Neural cell (in vitro differentiated cells): ENCODE results near the gene ANKS1B. TPM values are rescaled to one million over a fixed set of nuclear protein-coding genes. Genes with fewer than 3 reads are reported as not detected.

Source experiments
- H2AFZ ChIP-seq: fragments of 200-600, 300-800 bp; sonication (generic), shearing (Covaris generic); 2 replicates; pipeline ENCODE4 v1.6.0; 2014; ENCODE audit warnings: low read depth, mild to moderate bottlenecking, antibody characterized with exemption, low read length, moderate library complexity
- H3F3A ChIP-seq: fragments of 200-600 bp; shearing (Covaris generic); 2 replicates; pipeline ENCODE4 v1.6.1; 2016; ENCODE audit warnings: mild to moderate bottlenecking, moderate library complexity, mixed read lengths, antibody characterized with exemption, low read length; ENCODE audit not compliant: insufficient read depth, poor library complexity, severe bottlenecking
- H3K27ac ChIP-seq: fragments of 200-600, 300-800 bp; sonication (generic), shearing (Covaris generic); 2 replicates; pipeline ENCODE4 v1.5.1; 2014; ENCODE audit warnings: mild to moderate bottlenecking, low read length, moderate library complexity
- H3K27me3 ChIP-seq: fragments of 300-800, 200-600 bp; sonication (generic), shearing (Covaris generic); 2 replicates; pipeline ENCODE4 v1.6.0; 2014; ENCODE audit warnings: mild to moderate bottlenecking, low read depth, low read length, moderate library complexity; ENCODE audit not compliant: insufficient read depth
- H3K36me3 ChIP-seq: fragments of 300-800, 200-600 bp; sonication (generic), shearing (Covaris generic); 2 replicates; pipeline ENCODE4 v1.5.1; 2014; ENCODE audit warnings: mild to moderate bottlenecking, antibody characterized with exemption, low read length, moderate library complexity; ENCODE audit not compliant: insufficient read depth
- H3K4me2 ChIP-seq: fragments of 300-800, 200-600 bp; sonication (generic), shearing (Covaris generic); 2 replicates; pipeline ENCODE4 v1.6.0; 2014; ENCODE audit warnings: mild to moderate bottlenecking, low read length
- H3K4me3 ChIP-seq: fragments of 300-800, 200-600 bp; sonication (generic), shearing (Covaris generic); 2 replicates; pipeline ENCODE4 v1.5.1; 2014; ENCODE audit warnings: mild to moderate bottlenecking, low read length, moderate library complexity
- H3K79me2 ChIP-seq: fragments of 200-600 bp; shearing (Covaris generic); replicated peaks from 2 replicates; pipeline ENCODE4 v1.6.0; 2014; ENCODE audit warnings: mild to moderate bottlenecking, low read length, moderate library complexity; ENCODE audit not compliant: insufficient read depth
- H3K9ac ChIP-seq: fragments of 300-800, 200-600 bp; sonication (generic), shearing (Covaris generic); 2 replicates; pipeline ENCODE4 v1.6.1; 2016; ENCODE audit warnings: mild to moderate bottlenecking, low read length, mixed read lengths
- H3K9me2 ChIP-seq: fragments of 200-600 bp; shearing (Covaris generic); 2 replicates; pipeline ENCODE4 v1.6.1; 2016; ENCODE audit warnings: mild to moderate bottlenecking, low read length, mixed read lengths; ENCODE audit not compliant: insufficient read depth
- H3K9me3 ChIP-seq: fragments of 200-600, 300-800 bp; sonication (generic), shearing (Covaris generic); 2 replicates; pipeline ENCODE4 v1.6.1; 2016; ENCODE audit warnings: mild to moderate bottlenecking, mixed run types, low read length, moderate library complexity, mixed read lengths
- H4K20me1 ChIP-seq: fragments of 200-600 bp; shearing (Covaris generic); 2 replicates; pipeline ENCODE4 v1.6.1; 2016; ENCODE audit warnings: mild to moderate bottlenecking, mixed run types; ENCODE audit not compliant: insufficient read depth
- CTCF ChIP-seq: fragments of 450-650 bp; IDR thresholded peaks from 2 replicates; pipeline ENCODE4 v1.5.1; 2014; ENCODE audit warnings: antibody characterized with exemption, mild to moderate bottlenecking, moderate library complexity; ENCODE audit not compliant: poor library complexity, severe bottlenecking
- EP300 ChIP-seq: fragments of 450-650 bp; conservative IDR thresholded peaks from 2 replicates; pipeline ENCODE4 v1.6.1; 2014; ENCODE audit warnings: antibody characterized with exemption, mild to moderate bottlenecking, moderate library complexity; ENCODE audit not compliant: poor library complexity, severe bottlenecking
- EZH2 ChIP-seq: fragments of 200-600, 300-800 bp; shearing (Covaris generic), sonication (generic); IDR thresholded peaks from 2 replicates; pipeline ENCODE4 v1.6.1; 2014; ENCODE audit warnings: antibody characterized with exemption, low read length, borderline replicate concordance, mild to moderate bottlenecking; ENCODE audit not compliant: insufficient read depth, poor library complexity, severe bottlenecking
- MXI1 ChIP-seq: fragments of 450-650 bp; conservative IDR thresholded peaks from 2 replicates; pipeline ENCODE4 v1.6.1; 2014; ENCODE audit warnings: antibody characterized with exemption, mild to moderate bottlenecking; ENCODE audit not compliant: poor library complexity, severe bottlenecking
- POLR2AphosphoS5 ChIP-seq: IDR thresholded peaks from 2 replicates; pipeline ENCODE4 v1.6.1; 2012
- RAD21 ChIP-seq: fragments of 450-650 bp; conservative IDR thresholded peaks from 2 replicates; pipeline ENCODE4 v1.6.1; 2014; ENCODE audit warnings: antibody characterized with exemption, mild to moderate bottlenecking, moderate library complexity
- REST ChIP-seq: IDR thresholded peaks from 2 replicates; pipeline ENCODE4 v1.6.1; 2012; ENCODE audit warnings: borderline replicate concordance
- SMC3 ChIP-seq: fragments of 450-650 bp; conservative IDR thresholded peaks from 2 replicates; pipeline ENCODE4 v1.6.1; 2014; ENCODE audit warnings: antibody characterized with exemption, mild to moderate bottlenecking, moderate library complexity; ENCODE audit not compliant: poor library complexity
- TAF1 ChIP-seq: IDR thresholded peaks from 2 replicates; pipeline ENCODE4 v1.6.1; 2012; ENCODE audit warnings: low read depth
- polyA plus RNA-seq: library from polyadenylated mRNA; depleted of rRNA; stranded (reverse); fragments of >200 nt; gene quantifications from 2 replicates; pipeline ENCODE4 v1.2.3, GENCODE V29; 2014

The ANKS1B gene
- polyA plus RNA-seq, 1 donor from 2014 or later: 65.6 TPM

- Histone ChIP-seq H3K79me2 (no peaks in the 10 kb centered on the region), H3K36me3 (no peaks in the 10 kb centered on the region), H3K4me3 (no peak overlapping the region), H4K20me1 (no peaks in the 10 kb centered on the region), H3K27ac (no peak overlapping the region), H3F3A (no peaks in the 10 kb centered on the region), H3K9me3 (no peaks in the 10 kb centered on the region), H3K27me3 (no peaks in the 10 kb centered on the region), H3K4me2 (no peak overlapping the region), H3K9me2 (no peaks in the 10 kb centered on the region), H3K9ac (no peak overlapping the region), H2AFZ (no peak overlapping the region)
- TF ChIP-seq CTCF (no peak), EP300 (no peak), POLR2AphosphoS5 (no peak), MXI1 (no peak), TAF1 (no peak), REST (no peak), EZH2 (no peak), RAD21 (no peak), SMC3 (no peak)
Measured at GRCh38 chr12:98696036-98696646, 1288.6 kb downstream of the ANKS1B start.

- Histone ChIP-seq H3K4me2 (no peak overlapping the region), H4K20me1 (no peaks in the 10 kb centered on the region), H3K9me2 (no peaks in the 10 kb centered on the region), H3K9ac (no peak overlapping the region), H3K36me3 (peaks cover 3% of the 10 kb centered on the region), H3K9me3 (no peaks in the 10 kb centered on the region), H3K79me2 (no peaks in the 10 kb centered on the region), H2AFZ (no peak overlapping the region), H3K27ac (no peak overlapping the region), H3K27me3 (no peaks in the 10 kb centered on the region), H3K4me3 (no peak overlapping the region), H3F3A (no peaks in the 10 kb centered on the region)
- TF ChIP-seq RAD21: no peak
- no peak for TF ChIP-seq POLR2AphosphoS5
- TF ChIP-seq REST: no peak
- no peak for TF ChIP-seq MXI1
- no peak for TF ChIP-seq SMC3
- TF ChIP-seq CTCF: no peak
Measured at GRCh38 chr12:98691351-98691750, 1293.4 kb downstream of the ANKS1B start.
